22Rv1 (cell line): ENCODE data around the gene SLC5A1.

Source experiments
- H3K27ac ChIP-seq: fragments of 450-650 bp; 2 replicates; pipeline ENCODE4 v1.5.1; 2017
- ZFX ChIP-seq: fragments of 450-650 bp; IDR thresholded peaks from 2 replicates; pipeline ENCODE4 v1.6.1; 2017; ENCODE audit warnings: antibody characterized with exemption, borderline replicate concordance
- TF ChIP-seq, protein P1 (sequence below): fragments of 450-650 bp; IDR thresholded peaks from 2 replicates; pipeline ENCODE4 v1.5.1; 2017; ENCODE audit warnings: mild to moderate bottlenecking

Gene SLC5A1

DNA sequence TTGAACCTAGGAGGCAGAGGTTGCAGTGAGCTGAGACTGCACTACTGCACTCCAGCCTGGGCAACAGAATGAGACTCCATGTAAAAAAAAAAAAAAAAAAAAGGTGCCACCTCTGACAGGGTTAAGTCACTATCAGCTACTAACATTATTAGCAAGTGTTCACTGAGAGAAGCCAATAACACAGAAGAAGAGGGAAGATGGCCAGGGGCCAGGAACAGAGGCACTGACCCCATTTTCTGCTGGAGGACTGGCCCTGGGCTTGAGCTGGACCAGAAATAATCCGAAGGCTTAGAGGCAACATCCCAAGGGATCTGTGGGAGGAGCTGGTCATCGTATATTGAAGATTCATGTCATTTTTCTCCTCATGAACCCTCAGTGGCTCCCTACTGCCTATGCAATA lies 5.0 kb downstream of the SLC5A1 start:
- TF ChIP-seq ZFX: no peak
- TF ChIP-seq, protein P1, sequence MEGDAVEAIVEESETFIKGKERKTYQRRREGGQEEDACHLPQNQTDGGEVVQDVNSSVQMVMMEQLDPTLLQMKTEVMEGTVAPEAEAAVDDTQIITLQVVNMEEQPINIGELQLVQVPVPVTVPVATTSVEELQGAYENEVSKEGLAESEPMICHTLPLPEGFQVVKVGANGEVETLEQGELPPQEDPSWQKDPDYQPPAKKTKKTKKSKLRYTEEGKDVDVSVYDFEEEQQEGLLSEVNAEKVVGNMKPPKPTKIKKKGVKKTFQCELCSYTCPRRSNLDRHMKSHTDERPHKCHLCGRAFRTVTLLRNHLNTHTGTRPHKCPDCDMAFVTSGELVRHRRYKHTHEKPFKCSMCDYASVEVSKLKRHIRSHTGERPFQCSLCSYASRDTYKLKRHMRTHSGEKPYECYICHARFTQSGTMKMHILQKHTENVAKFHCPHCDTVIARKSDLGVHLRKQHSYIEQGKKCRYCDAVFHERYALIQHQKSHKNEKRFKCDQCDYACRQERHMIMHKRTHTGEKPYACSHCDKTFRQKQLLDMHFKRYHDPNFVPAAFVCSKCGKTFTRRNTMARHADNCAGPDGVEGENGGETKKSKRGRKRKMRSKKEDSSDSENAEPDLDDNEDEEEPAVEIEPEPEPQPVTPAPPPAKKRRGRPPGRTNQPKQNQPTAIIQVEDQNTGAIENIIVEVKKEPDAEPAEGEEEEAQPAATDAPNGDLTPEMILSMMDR: no peak
- H3K27ac ChIP-seq: no peak overlapping the region

DNA sequence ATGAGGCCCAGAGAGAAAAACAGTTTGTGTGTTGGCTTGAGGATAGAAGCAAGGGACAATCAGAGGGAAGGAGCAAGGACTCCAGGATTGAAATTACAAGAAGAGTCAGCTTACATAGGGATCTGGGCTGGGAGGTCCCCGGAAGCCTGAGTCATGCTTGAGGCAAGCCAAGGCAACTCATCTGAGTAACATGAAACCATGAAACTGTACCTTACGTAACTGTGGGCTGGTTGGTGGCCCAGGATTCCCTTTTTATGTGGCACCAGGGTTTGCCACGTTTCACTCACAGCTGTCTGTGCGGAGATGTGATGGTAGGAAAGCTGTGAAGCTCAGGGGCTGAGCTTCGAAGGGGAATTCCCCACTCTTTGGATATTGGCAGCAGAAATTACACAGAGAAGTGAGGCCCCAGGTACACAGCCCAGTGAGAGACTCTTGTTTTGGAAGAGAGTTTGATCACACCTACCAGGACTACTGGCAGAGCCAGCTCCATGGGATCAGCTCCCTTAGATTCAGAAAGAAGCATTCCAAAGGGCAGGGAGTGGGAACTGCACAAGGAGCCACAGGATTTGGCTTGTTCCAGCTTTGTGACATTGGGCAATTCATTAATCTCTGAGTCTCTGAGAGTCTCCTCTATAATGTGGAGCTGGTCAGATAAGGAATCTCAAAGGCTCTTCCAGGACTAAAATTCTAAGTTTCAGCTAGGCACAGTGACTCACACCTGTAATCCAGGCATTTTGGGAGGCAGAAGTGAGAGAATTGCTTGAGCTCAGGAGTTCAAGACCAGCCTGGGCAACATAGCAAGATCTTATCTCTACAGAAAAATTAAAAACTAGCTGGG lies 7.8 kb downstream of the SLC5A1 start:
- no peak for TF ChIP-seq ZFX
- TF ChIP-seq, protein P1: no peak
- H3K27ac ChIP-seq: peak overlapping the region; percentile 59

DNA sequence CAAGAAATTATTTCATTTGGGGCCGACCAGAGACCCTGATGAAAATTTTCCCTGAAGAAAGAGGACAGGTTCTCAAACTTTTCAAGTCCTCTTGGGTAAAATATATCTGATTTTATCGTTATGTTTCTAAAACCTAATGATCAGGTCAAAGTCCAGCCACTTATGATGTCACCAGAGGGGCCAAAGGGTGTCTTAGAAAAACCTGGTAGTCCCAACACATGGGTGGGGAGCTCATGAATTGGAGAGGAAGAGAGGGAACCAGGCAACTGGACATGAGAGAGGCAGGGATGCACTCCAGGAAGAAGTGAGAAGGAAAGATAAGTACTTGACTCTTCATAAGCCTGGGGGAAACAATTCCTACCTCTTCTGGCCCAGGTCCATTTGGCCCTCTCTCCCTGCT lies 9.2 kb downstream of the SLC5A1 start:
- no peak for TF ChIP-seq ZFX
- TF ChIP-seq, protein P1: no peak
- no peak overlapping the region for H3K27ac ChIP-seq

DNA sequence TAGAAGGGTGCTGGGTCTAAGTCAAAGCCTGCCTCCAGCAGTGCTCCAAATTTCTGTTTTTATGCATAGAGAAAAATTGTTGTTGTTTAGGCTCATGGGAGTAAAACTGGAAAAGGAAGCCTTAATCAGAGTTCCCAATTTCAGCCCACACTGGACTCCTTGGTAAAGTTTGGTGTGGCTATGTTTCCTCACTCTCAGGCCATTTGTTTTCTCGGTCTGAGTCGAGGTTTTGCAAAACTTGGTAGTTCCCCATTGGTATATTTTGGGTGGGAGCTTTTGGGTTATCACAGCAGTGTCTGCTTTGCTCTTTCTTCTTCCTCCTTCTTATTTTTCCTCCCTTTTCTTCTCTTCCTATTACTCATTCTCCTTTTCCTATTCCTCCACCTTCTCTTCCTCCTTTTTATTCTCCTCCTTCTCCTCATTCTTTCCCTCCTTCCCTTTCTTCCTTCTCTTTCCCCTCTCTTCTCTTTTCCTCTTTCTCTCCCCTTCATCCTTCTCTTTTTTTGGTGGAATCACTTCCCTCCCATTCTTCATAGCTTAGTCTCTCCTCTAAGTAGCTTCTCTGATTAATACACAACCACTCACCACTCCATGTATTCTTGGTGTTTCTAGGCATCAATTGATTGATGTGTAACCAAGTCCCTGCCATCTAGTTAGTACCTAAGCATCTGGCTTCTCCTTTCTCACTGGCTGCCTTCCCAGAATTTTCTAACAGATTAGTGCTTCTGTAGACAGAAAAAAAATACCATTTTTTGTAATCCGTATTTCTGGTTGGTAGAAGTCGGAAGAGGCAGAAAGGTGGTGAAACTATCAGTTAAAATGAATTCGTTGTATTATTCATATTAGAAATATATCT lies 10.1 kb downstream of the SLC5A1 start:
- TF ChIP-seq ZFX: no peak
- TF ChIP-seq, protein P1: no peak
- H3K27ac ChIP-seq: no peak overlapping the region

DNA sequence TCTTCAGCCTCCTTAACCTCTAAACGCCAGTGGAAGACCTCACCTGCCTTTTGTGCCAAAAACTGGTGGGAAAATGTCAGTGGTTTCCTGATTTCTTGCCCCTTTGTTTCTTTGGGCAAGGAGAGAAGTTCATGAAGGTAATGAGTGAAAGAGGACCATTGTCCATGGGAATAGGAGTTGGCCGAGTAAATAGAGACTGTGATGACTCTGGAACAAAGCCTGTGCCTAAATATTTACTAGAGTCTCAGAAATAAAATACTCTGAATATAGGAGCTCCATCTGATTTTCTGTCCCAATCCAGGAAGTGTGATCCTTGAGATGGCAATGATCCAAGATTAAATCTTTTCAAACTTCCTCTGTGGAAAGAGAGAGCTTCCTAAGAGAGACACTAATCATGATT lies 12.0 kb downstream of the SLC5A1 start:
- H3K27ac ChIP-seq: peak overlapping the region; percentile 46
- TF ChIP-seq, protein P1: no peak
- no peak for TF ChIP-seq ZFX

DNA sequence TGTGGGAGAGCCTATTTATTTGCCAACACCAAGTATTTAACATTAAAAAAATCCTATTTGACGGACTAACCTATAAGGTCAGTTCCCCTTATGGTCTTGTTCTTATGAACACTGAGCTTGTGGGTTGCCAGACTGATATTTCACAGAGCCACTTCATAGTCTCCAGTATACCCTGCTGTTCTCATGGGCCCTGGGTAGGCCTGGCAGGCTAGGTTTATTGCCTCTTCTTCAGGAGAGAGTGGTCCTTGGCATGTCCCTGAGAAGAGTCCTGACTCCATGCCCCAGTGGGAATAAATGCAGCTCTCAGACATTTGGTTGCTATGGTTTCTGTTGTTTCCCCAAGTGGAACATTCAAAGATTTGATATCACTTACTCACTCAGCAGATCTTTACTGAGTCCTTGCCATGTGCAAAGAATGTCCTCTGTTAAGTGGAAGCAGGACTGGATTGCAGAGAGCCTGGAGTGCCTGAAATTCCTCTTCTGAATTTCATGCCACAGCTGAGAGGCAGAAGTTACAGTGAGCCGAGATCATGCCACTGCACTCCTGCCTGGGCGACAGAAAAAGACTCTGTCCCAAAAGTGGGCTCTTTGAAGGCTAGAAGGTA lies 15.7 kb downstream of the SLC5A1 start:
- no peak overlapping the region for H3K27ac ChIP-seq
- no peak for TF ChIP-seq ZFX
- TF ChIP-seq, protein P1: no peak

DNA sequence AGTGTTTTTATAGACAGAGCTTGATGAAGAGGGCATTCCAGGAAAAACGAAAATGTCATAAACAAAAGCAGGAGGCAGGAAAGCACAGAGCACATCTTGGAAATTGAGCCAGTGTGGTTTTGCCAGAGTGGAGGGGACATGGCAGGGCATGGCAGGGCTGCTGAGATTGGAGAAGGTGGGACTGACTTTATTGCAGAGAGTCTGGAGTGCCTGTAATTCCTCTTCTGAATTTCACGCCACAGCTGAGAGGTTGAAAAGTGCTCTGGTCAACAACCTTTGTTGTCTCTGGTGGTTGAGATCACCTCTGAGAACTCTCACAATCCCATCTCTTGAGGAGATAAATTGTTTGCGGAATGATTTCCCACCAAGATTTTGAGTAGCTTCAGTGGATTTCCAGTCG lies 16.4 kb downstream of the SLC5A1 start:
- TF ChIP-seq, protein P1: no peak
- TF ChIP-seq ZFX: no peak
- H3K27ac ChIP-seq: no peak overlapping the region
